ENCODE measurements around the gene POLR1E. TPM values are rescaled to one million over a fixed set of nuclear protein-coding genes. Genes with fewer than 3 reads are reported as not detected.

The POLR1E gene
- total and polyA plus RNA-seq, 4 donors: 4.9 to 25.5 (median 14.4) TPM

DNA sequence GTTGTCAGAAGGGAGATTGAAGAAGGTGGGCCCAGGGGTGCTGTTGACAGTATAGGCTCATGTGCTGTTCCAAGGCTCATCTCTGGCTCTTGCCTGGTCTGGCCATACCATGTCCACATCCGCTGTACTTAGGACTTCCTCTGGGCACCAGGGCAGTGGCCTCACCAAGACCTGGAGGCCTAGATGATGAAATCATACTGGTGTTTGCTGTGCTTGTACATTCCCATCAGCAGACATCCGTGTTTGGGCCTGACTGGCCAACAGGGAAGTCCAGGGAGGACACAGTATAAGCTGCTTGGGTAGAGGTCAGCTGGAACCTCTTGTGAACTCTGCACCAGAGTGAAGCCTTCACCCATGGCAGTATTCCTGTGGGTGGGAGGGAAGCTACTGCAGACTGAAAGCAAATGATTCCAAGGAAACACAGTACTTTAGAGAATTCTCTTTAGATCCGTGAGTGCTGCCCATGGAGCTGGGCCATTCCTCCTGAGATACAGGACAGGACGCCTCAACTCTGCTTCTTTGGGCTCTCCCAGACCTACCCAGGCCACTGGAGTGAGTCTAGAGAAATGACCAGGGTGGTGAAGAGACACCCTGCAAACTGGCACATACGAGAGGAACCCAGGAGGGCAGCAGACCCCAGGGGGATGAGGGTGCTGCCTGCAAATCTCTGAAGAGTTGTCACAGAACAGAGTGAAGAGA lies 22.5 kb downstream of the POLR1E start:
- H3K4me1 ChIP-seq (ENCODE audit: control insufficient read depth in 4 of 4, insufficient read depth in 4 of 4, low read length in 3 of 4): peaks cover 15 to 34% (median 21%) of the 10 kb centered on the region in 4 donors
- no peak overlapping the region for H3K9ac ChIP-seq (ENCODE audit: low read depth in 1 of 2, low read length in 2 of 2)
- no peaks in the 10 kb centered on the region for H3K9me3 ChIP-seq (ENCODE audit: control insufficient read depth in 4 of 4, low read length in 3 of 4)
- 43% methylated on average over 5 of the region's 5 CpGs for WGBS
- peaks cover 2 to 9% (median 6%) of the 10 kb centered on the region in 4 donors for H3K36me3 ChIP-seq (ENCODE audit: control insufficient read depth in 4 of 4, insufficient read depth in 3 of 4, low read depth in 1 of 4, low read length in 3 of 4)
- H3K27ac ChIP-seq (ENCODE audit: low read depth in 1 of 2, low read length in 2 of 2): peak overlapping the region; percentile 85 to 87
- H3K27me3 ChIP-seq (ENCODE audit: control insufficient read depth in 4 of 4, insufficient read depth in 4 of 4, low read length in 3 of 4): no peaks in the 10 kb centered on the region
- H3K4me3 ChIP-seq (ENCODE audit: low read depth in 1 of 3, low read length in 3 of 3): peak overlapping the region in 1 of 3 donors; percentile 8
- peak; percentile 44 for DNase-seq (ENCODE audit: low spot score)
- peak; percentile 17 for TF ChIP-seq TAF1 (conservative IDR thresholded peaks at IDR 0.05)
- peak; percentile 99 for TF ChIP-seq MAX (IDR thresholded peaks at IDR 0.05)
- TF ChIP-seq EGR1 (IDR thresholded peaks at IDR 0.05; ENCODE audit: low read depth in 2 of 2): peak; percentile 56 to 94
- TF ChIP-seq, protein P1, sequence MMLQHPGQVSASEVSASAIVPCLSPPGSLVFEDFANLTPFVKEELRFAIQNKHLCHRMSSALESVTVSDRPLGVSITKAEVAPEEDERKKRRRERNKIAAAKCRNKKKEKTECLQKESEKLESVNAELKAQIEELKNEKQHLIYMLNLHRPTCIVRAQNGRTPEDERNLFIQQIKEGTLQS (IDR thresholded peaks at IDR 0.05): peak; percentile 97
- TF ChIP-seq SP1 (IDR thresholded peaks at IDR 0.05): peak; percentile 98
- TF ChIP-seq NR2F2 (IDR thresholded peaks at IDR 0.05): peak; percentile 76
- TF ChIP-seq GABPA (IDR thresholded peaks at IDR 0.05 in 1 of 2, conservative IDR thresholded peaks at IDR 0.05 in 1 of 2): peak in 1 of 2 donors; percentile 84
- TF ChIP-seq REST (IDR thresholded peaks at IDR 0.05): peak; percentile 56
- peak; percentile 96 to 98 for TF ChIP-seq HNF4A (conservative IDR thresholded peaks at IDR 0.05)
- TF ChIP-seq RXRA (IDR thresholded peaks at IDR 0.05): peak; percentile 99 to 100
- peak; percentile 88 for TF ChIP-seq FOXA2 (IDR thresholded peaks at IDR 0.05)
- TF ChIP-seq RAD21 (IDR thresholded peaks at IDR 0.05): peak; percentile 43 to 73
- TF ChIP-seq ZBTB33 (IDR thresholded peaks at IDR 0.05): peak; percentile 94
- peak; percentile 92 for TF ChIP-seq FOXA1 (IDR thresholded peaks at IDR 0.05)
- peak; percentile 88 to 96 for TF ChIP-seq JUND (IDR thresholded peaks at IDR 0.05)
- peak; percentile 83 for TF ChIP-seq YY1 (IDR thresholded peaks at IDR 0.05)
- TF ChIP-seq HNF4G (IDR thresholded peaks at IDR 0.05): peak; percentile 95
- TF ChIP-seq, protein P2, sequence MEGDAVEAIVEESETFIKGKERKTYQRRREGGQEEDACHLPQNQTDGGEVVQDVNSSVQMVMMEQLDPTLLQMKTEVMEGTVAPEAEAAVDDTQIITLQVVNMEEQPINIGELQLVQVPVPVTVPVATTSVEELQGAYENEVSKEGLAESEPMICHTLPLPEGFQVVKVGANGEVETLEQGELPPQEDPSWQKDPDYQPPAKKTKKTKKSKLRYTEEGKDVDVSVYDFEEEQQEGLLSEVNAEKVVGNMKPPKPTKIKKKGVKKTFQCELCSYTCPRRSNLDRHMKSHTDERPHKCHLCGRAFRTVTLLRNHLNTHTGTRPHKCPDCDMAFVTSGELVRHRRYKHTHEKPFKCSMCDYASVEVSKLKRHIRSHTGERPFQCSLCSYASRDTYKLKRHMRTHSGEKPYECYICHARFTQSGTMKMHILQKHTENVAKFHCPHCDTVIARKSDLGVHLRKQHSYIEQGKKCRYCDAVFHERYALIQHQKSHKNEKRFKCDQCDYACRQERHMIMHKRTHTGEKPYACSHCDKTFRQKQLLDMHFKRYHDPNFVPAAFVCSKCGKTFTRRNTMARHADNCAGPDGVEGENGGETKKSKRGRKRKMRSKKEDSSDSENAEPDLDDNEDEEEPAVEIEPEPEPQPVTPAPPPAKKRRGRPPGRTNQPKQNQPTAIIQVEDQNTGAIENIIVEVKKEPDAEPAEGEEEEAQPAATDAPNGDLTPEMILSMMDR (IDR thresholded peaks at IDR 0.05; ENCODE audit: low read depth, low read length, missing input control): no peak
